Spleen (tissue), 11 donors: Measurements from ENCODE around the gene ANXA10. TPM values are rescaled to one million over a fixed set of nuclear protein-coding genes. Genes with fewer than 3 reads are reported as not detected.
"Not testable (repeated sequence)": the region's sequence is repeated elsewhere in the genome, so short reads cannot be mapped to it uniquely, and the experiment has no call there.

Experiments used
- DNase-seq: peaks from one replicate; pipeline ENCODE4 v3.0.0-alpha.2; 2020
- H3K27ac ChIP-seq, 8 donors: fragments of 200-600 bp; sonication (generic) in 7 of 8; 1 replicate in 4 of 8; 2 replicates in 4 of 8; pipeline versions ENCODE4 v1.5.0 to v1.8.0; 2016 to 2021; ENCODE audit warnings: inconsistent platforms in 4 of 8, mild to moderate bottlenecking in 4 of 8, moderate library complexity in 1 of 8
- H3K27me3 ChIP-seq, 7 donors: fragments of 200-600 bp; sonication (generic) in 6 of 7; replicated peaks in 1 of 7; 1 replicate in 4 of 7; 2 replicates in 3 of 7; pipeline versions ENCODE4 v1.5.0 to v1.8.0; 2016 to 2021; ENCODE audit warnings: inconsistent platforms in 3 of 7, mild to moderate bottlenecking in 1 of 7
- H3K36me3 ChIP-seq, 6 donors: fragments of 200-600 bp; sonication (generic) in 5 of 6; 1 replicate in 4 of 6; 2 replicates in 2 of 6; pipeline versions ENCODE4 v1.5.0 to v1.8.0; 2016 to 2021; ENCODE audit warnings: inconsistent platforms in 2 of 6
- H3K4me1 ChIP-seq, 6 donors: fragments of 200-600 bp; sonication (generic) in 5 of 6; 1 replicate in 3 of 6; 2 replicates in 3 of 6; pipeline versions ENCODE4 v1.5.0 to v1.8.0; 2016 to 2021; ENCODE audit warnings: inconsistent platforms in 3 of 6
- H3K4me3 ChIP-seq, 8 donors: fragments of 200-600 bp; sonication (generic) in 7 of 8; 1 replicate in 4 of 8; 2 replicates in 4 of 8; pipeline versions ENCODE4 v1.5.0 to v1.8.0; 2016 to 2021; ENCODE audit warnings: inconsistent platforms in 4 of 8, mild to moderate bottlenecking in 4 of 8, moderate library complexity in 2 of 8
- H3K9me3 ChIP-seq, 8 donors: fragments of 200-600 bp; sonication (generic) in 7 of 8; 1 replicate in 4 of 8; 2 replicates in 4 of 8; pipeline versions ENCODE4 v1.5.0 to v1.8.0; 2016 to 2021; ENCODE audit warnings: inconsistent platforms in 4 of 8
- POLR2A ChIP-seq, 3 donors: fragments of 450-650 bp; IDR thresholded peaks; one replicate each; pipeline ENCODE4 v1.5.1; 2017; ENCODE audit warnings: antibody characterized with exemption in 3 of 3, mild to moderate bottlenecking in 1 of 3
- POLR2AphosphoS5 ChIP-seq, 3 donors: sonication (generic); formaldehyde crosslinking; IDR thresholded peaks; one replicate each; pipeline ENCODE4 v1.5.1; 2017; ENCODE audit warnings: antibody characterized with exemption in 3 of 3
- WGBS, 5 donors: extraction: QIAGEN DNeasy Blood & Tissue Kit in 3 of 5; methylation state at CpG; one replicate each; pipeline versions ENCODE4 v1.1.5 to v1.1.7; 2013 to 2018; 5-methylcytosine and 5-hydroxymethylcytosine counted together
- intact Hi-C: fragments of 100-400 bp; cut with DNase I; formaldehyde crosslinking; loops from one replicate; pipeline ENCODE4 v1.15.0; 2023; ENCODE audit warnings: low total_unique reads
- polyA plus RNA-seq, 3 donors: library from polyadenylated mRNA; stranded (reverse); fragments of 200-250 nt; gene quantifications; one replicate each; pipeline ENCODE4 v1.2.1, GENCODE V29; 2013
- total RNA-seq, 7 donors: library from RNA; depleted of rRNA in 3 of 7; stranded (reverse); fragments of >200 nt in 3 of 7; fragmentation: NEBNext Ultra II Directional in 4 of 7; extraction: Animal tissue kit (Norgen Biotek cat#: 25700) in 4 of 7; gene quantifications; one replicate each; pipeline versions ENCODE4 v1.1.0 to v1.2.1, GENCODE V29; 2016 to 2021
- TF ChIP-seq, protein P1 (sequence below), 11 experiments: fragments of 200-600 bp in 7 of 11; fragments of 450-650 bp in 4 of 11; sonication (generic) in 4 of 11; IDR thresholded peaks in 8 of 11; conservative IDR thresholded peaks in 3 of 11; 1 replicate in 7 of 11; 2 replicates in 4 of 11; pipeline versions ENCODE4 v1.4.0 to v1.8.0; 2016 to 2021; ENCODE audit warnings: antibody characterized with exemption in 11 of 11, inconsistent platforms in 4 of 11, mild to moderate bottlenecking in 1 of 11
- donor health status: healthy with polysubstance abuse.
- donor health status: DM: no; HTN: no; CAD: no; lungs with moderate emphysema.
- donor health status: DM: no; HTN: no; CAD: no.
- donor health status: Bipolar disorder and iron deficiency.
- donor health status: healthy.
- donor health status: DM: no; HTN: no; CAD: no.
- donor health status: DM: yes; HTN: yes; CAD: no.

Gene ANXA10
- total and polyA plus RNA-seq, 10 donors: not detected

DNA sequence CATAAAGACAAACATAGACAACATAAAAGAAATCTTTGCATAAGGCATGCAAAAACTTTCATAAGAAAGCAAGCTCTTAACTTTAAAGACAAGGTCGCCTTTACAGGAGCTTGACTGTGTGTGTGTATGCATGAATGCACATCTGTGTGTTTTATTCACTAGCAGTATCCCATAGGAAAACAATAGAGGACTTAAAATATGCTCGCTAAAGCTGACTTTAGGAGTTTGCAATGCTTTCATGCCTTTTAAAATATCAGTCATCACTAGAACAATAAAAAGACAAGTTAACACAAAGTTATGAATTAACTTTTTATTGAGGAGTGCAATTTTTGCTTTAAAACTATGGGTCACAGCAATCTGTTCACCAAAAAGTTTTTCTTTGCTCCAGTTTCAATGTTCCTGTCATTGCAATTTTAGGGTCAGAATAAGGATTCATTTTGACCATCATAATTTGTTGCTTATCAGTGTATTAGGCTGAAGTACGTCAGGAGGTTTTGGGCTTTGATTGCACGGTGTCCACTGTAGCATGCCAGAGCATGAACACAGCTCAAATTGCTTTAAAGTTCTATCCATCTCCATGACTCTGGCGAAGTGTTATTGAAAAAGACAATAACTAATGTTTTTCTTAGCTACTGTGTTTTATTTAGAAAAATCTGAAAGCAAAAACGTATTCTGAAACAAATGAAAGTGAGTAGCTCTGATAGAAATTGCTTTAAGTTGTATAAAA, 36.9 kb downstream of the ANXA10 start:
- no peaks in the 10 kb centered on the region for H3K27me3 ChIP-seq
- H3K9me3 ChIP-seq: no peaks in the 10 kb centered on the region
- TF ChIP-seq POLR2A (IDR thresholded peaks at IDR 0.05) (no peak), POLR2AphosphoS5 (IDR thresholded peaks at IDR 0.05) (no peak)
- TF ChIP-seq, protein P1, sequence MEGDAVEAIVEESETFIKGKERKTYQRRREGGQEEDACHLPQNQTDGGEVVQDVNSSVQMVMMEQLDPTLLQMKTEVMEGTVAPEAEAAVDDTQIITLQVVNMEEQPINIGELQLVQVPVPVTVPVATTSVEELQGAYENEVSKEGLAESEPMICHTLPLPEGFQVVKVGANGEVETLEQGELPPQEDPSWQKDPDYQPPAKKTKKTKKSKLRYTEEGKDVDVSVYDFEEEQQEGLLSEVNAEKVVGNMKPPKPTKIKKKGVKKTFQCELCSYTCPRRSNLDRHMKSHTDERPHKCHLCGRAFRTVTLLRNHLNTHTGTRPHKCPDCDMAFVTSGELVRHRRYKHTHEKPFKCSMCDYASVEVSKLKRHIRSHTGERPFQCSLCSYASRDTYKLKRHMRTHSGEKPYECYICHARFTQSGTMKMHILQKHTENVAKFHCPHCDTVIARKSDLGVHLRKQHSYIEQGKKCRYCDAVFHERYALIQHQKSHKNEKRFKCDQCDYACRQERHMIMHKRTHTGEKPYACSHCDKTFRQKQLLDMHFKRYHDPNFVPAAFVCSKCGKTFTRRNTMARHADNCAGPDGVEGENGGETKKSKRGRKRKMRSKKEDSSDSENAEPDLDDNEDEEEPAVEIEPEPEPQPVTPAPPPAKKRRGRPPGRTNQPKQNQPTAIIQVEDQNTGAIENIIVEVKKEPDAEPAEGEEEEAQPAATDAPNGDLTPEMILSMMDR (IDR thresholded peaks at IDR 0.05 in 8 of 11, conservative IDR thresholded peaks at IDR 0.05 in 3 of 11): no peak
- no peak overlapping the region for H3K27ac ChIP-seq
- intact Hi-C loops: no loop called here
- no peaks in the 10 kb centered on the region for H3K36me3 ChIP-seq
- WGBS, 5 donors: 55 to 77% (median 69%) methylated on average over 6 of the region's 6 CpGs
- H3K4me1 ChIP-seq: no peaks in the 10 kb centered on the region
- H3K4me3 ChIP-seq: no peak overlapping the region
- DNase-seq: no peak

DNA sequence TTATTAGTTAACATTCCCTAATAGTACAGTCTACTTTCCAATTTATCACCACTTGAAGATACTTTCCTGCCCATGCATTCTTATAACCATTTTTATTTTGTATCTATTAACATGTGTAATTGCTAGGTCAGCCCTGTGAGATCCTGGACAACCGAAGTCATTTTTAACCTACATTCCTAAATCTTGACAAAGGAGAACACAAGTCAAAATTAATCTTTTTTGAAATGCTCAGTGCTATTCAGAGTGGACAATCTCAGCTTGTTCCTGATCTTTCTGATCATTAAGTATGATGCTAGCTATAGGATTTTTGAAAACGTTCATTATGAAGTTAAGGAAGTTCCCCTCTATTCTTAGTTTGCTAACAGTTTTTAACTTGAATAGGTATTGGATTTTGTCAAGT, 37.5 kb downstream of the ANXA10 start:
- H3K4me3 ChIP-seq: no peak overlapping the region
- H3K9me3 ChIP-seq: no peaks in the 10 kb centered on the region
- no peaks in the 10 kb centered on the region for H3K27me3 ChIP-seq
- 67 to 88% (median 76%) methylated on average over 2 of the region's 2 CpGs for WGBS, 5 donors
- TF ChIP-seq, protein P1 (IDR thresholded peaks at IDR 0.05 in 8 of 11, conservative IDR thresholded peaks at IDR 0.05 in 3 of 11): no peak
- no peak for TF ChIP-seq POLR2AphosphoS5 (IDR thresholded peaks at IDR 0.05)
- TF ChIP-seq POLR2A (IDR thresholded peaks at IDR 0.05): no peak
- H3K36me3 ChIP-seq: no peaks in the 10 kb centered on the region
- H3K4me1 ChIP-seq: no peaks in the 10 kb centered on the region
- no peak for DNase-seq
- intact Hi-C loops: no loop called here
- no peak overlapping the region for H3K27ac ChIP-seq

DNA sequence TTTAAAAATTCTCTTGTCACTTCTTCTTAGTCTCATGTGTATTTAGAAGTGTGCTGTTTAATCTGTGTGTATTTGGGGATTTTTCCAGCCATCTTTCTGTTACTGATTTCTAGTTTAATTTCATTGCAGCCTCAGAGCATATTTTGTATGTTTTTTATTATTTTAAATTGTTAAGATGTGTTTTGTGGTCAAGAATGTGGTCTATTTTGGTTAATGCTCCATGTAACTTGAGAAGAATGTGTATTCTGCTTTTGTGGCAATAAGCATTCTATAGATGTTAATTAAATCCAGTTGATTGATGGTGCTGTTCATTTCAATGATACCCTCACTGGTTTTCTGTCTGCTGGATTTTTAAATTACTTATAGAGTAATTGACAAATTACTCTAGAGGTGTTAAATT, 38.9 kb downstream of the ANXA10 start:
- Histone ChIP-seq H3K27me3 (no peaks in the 10 kb centered on the region), H3K9me3 (peaks cover 0 to 3% (median 0%) of the 10 kb centered on the region in 8 donors), H3K4me3 (no peak overlapping the region), H3K36me3 (no peaks in the 10 kb centered on the region), H3K27ac (no peak overlapping the region), H3K4me1 (no peaks in the 10 kb centered on the region)
- DNase-seq: no peak
- intact Hi-C loops: no loop called here
- TF ChIP-seq POLR2AphosphoS5 (IDR thresholded peaks at IDR 0.05): no peak
- TF ChIP-seq, protein P1 (IDR thresholded peaks at IDR 0.05 in 8 of 11, conservative IDR thresholded peaks at IDR 0.05 in 3 of 11): no peak

DNA sequence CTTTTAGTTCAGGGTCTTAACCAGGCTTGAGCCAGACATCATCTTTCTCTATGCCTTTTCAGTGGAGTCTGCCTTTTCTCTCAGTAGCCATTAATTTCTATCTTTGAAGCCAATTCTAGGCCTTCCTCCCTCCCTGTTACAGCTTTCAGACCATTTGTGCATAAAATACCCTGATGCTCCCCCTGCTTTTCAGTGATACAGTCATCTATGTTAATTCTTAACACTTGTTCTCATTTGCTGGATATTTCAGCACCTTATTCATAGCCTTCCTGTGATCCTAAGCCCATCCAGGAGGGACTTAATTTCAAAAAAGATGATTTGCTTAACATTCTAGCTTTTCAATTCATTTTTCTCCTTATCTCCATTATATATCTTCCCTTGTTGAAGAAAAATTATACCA, 42.3 kb downstream of the ANXA10 start:
- no peak for DNase-seq
- H3K36me3 ChIP-seq: no peaks in the 10 kb centered on the region
- no peaks in the 10 kb centered on the region for H3K27me3 ChIP-seq
- peaks cover 0 to 3% (median 0%) of the 10 kb centered on the region in 8 donors for H3K9me3 ChIP-seq
- H3K4me3 ChIP-seq: no peak overlapping the region
- TF ChIP-seq POLR2AphosphoS5 (IDR thresholded peaks at IDR 0.05) (no peak), POLR2A (IDR thresholded peaks at IDR 0.05) (no peak)
- TF ChIP-seq, protein P1 (IDR thresholded peaks at IDR 0.05 in 8 of 11, conservative IDR thresholded peaks at IDR 0.05 in 3 of 11): no peak
- no peak overlapping the region for H3K27ac ChIP-seq
- intact Hi-C loops: no loop called here
- no peaks in the 10 kb centered on the region for H3K4me1 ChIP-seq

DNA sequence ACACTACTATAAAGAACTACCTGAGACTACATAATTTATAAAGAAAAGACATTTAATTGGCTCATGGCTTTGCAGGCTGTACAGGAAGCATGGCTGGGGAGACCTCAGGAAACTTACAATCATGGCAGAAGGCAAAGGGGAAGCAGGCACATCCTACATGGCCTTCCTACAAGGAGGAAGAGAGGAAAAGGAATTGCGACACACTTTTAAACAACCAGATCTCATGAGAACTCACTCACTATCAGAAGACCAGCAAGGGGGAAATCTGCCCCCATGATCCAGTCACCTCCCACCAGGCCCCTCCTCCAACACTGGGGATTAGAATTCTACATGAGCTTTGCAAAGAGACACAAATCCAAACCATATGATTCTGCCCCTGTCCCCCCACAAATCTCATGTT, 43.5 kb downstream of the ANXA10 start:
- H3K4me3 ChIP-seq, DNase-seq, H3K27me3 ChIP-seq, H3K4me1 ChIP-seq, H3K36me3 ChIP-seq, H3K27ac ChIP-seq, intact Hi-C loops, H3K9me3 ChIP-seq: not testable (repeated sequence)
- whole genome bisulfite sequencing, 5 donors: 75 to 100% (median 77%) methylated on average over 1 of the region's 1 CpG

DNA sequence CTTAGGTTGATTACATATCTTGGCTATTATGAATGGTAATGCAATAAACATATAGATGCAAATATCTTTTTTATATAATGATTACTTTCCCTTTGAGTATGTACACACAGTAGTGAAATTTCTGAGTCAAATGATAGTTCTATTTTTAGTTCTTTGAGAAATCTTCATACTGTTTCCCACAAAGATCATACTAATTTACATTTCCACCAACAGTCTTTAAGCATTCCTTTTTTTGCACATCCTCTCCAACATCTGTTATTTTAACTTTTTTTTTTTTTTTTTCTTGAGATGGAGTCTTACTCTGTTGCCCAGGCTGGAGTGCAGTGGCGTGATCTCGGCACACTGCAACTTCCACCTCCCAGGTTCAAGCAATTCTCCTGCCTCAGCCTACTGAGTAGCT, 45.4 kb downstream of the ANXA10 start:
- intact Hi-C loops, H3K27ac ChIP-seq, H3K27me3 ChIP-seq, H3K36me3 ChIP-seq, H3K4me1 ChIP-seq, DNase-seq, H3K9me3 ChIP-seq, H3K4me3 ChIP-seq: not testable (repeated sequence)
- WGBS, 5 donors: 84 to 100% (median 89%) methylated on average over 2 of the region's 2 CpGs
